Measurements from ENCODE around the gene OPCML. TPM values are rescaled to one million over a fixed set of nuclear protein-coding genes. Genes with fewer than 3 reads are reported as not detected.

Gene OPCML
- total and polyA plus RNA-seq, 5 donors, result 0.14 to 2.8 (median 1.1) TPM

- DNase-seq (no peak), ATAC-seq (no peak)
- intact Hi-C loops (cut with DNase I), result no loop called here
- no peaks in the 10 kb centered on the region for H3K9me3 ChIP-seq (ENCODE audit: control insufficient read depth, low read length)
- whole genome bisulfite sequencing, result 30% methylated on average over 9 of the region's 9 CpGs
- H3K27me3 ChIP-seq (ENCODE audit: control insufficient read depth, insufficient read depth), result no peaks in the 10 kb centered on the region
- no peak overlapping the region for H3K27ac ChIP-seq (ENCODE audit: low read length)
- H3K4me1 ChIP-seq (ENCODE audit: control insufficient read depth, insufficient read depth, low read length), result no peaks in the 10 kb centered on the region
- no peak overlapping the region for H3K4me3 ChIP-seq (ENCODE audit: low read length)
Measured at GRCh38 chr11:132605825-132606570, 926.3 kb downstream of the OPCML start.

GRCh38 chr11:132604431-132604830, 927.9 kb downstream of the OPCML start:
- H3K4me3 ChIP-seq (ENCODE audit: low read length), result no peak overlapping the region
- ATAC-seq (no peak), DNase-seq (no peak)
- no peaks in the 10 kb centered on the region for H3K4me1 ChIP-seq (ENCODE audit: control insufficient read depth, insufficient read depth, low read length)
- H3K27me3 ChIP-seq (ENCODE audit: control insufficient read depth, insufficient read depth), result no peaks in the 10 kb centered on the region
- 69% methylated on average over 2 of the region's 2 CpGs for whole genome bisulfite sequencing
- H3K27ac ChIP-seq (ENCODE audit: low read length), result no peak overlapping the region
- no peaks in the 10 kb centered on the region for H3K9me3 ChIP-seq (ENCODE audit: control insufficient read depth, low read length)
- intact Hi-C loops (cut with DNase I), result no loop called here

GRCh38 chr11:132601875-132602274, 930.4 kb downstream of the OPCML start:
- H3K27me3 ChIP-seq (ENCODE audit: control insufficient read depth, insufficient read depth), result no peaks in the 10 kb centered on the region
- no peaks in the 10 kb centered on the region for H3K9me3 ChIP-seq (ENCODE audit: control insufficient read depth, low read length)
- H3K4me3 ChIP-seq (ENCODE audit: low read length), result no peak overlapping the region
- H3K4me1 ChIP-seq (ENCODE audit: control insufficient read depth, insufficient read depth, low read length), result no peaks in the 10 kb centered on the region
- WGBS, result 53% methylated on average over 2 of the region's 2 CpGs
- intact Hi-C loops (cut with DNase I), result no loop called here
- no peak for DNase-seq
- no peak for ATAC-seq
- no peak overlapping the region for H3K27ac ChIP-seq (ENCODE audit: low read length)

- no peaks in the 10 kb centered on the region for H3K27me3 ChIP-seq (ENCODE audit: control insufficient read depth, insufficient read depth)
- ATAC-seq (peak in 1 of 2 donors; percentile 76), DNase-seq (no peak)
- intact Hi-C loops (cut with DNase I), result no loop called here
- H3K27ac ChIP-seq (ENCODE audit: low read length), result no peak overlapping the region
- no peaks in the 10 kb centered on the region for H3K4me1 ChIP-seq (ENCODE audit: control insufficient read depth, insufficient read depth, low read length)
- H3K9me3 ChIP-seq (ENCODE audit: control insufficient read depth, low read length), result no peaks in the 10 kb centered on the region
- no peak overlapping the region for H3K4me3 ChIP-seq (ENCODE audit: low read length)
- WGBS, result 8% methylated on average over 1 of the region's 1 CpG
Measured at GRCh38 chr11:132595711-132596134, 936.6 kb downstream of the OPCML start.

GRCh38 chr11:132595246-132595645, 937.1 kb downstream of the OPCML start:
- intact Hi-C loops (cut with DNase I), result no loop called here
- no peak for ATAC-seq

GRCh38 chr11:132590986-132591385, 941.3 kb downstream of the OPCML start:
- Histone ChIP-seq H3K9me3 (ENCODE audit: control insufficient read depth, low read length) (no peaks in the 10 kb centered on the region), H3K27ac (ENCODE audit: low read length) (no peak overlapping the region), H3K4me1 (ENCODE audit: control insufficient read depth, insufficient read depth, low read length) (no peaks in the 10 kb centered on the region), H3K27me3 (ENCODE audit: control insufficient read depth, insufficient read depth) (no peaks in the 10 kb centered on the region), H3K4me3 (ENCODE audit: low read length) (no peak overlapping the region)
- intact Hi-C loops (cut with DNase I), result no loop called here
- no peak for ATAC-seq
- DNase-seq, result no peak
- 89% methylated on average over 5 of the region's 5 CpGs for WGBS

More at GRCh38 chr11:132595246-132595645, 937.1 kb downstream of the OPCML start:
- no peaks in the 10 kb centered on the region for H3K27me3 ChIP-seq (ENCODE audit: control insufficient read depth, insufficient read depth)
- H3K9me3 ChIP-seq (ENCODE audit: control insufficient read depth, low read length), result no peaks in the 10 kb centered on the region
- WGBS, result 61% methylated on average over 1 of the region's 1 CpG
- DNase-seq, result no peak
- no peak overlapping the region for H3K4me3 ChIP-seq (ENCODE audit: low read length)
- H3K27ac ChIP-seq (ENCODE audit: low read length), result no peak overlapping the region
- H3K4me1 ChIP-seq (ENCODE audit: control insufficient read depth, insufficient read depth, low read length), result no peaks in the 10 kb centered on the region

- Histone ChIP-seq H3K27ac (ENCODE audit: low read length) (no peak overlapping the region), H3K9me3 (ENCODE audit: control insufficient read depth, low read length) (no peaks in the 10 kb centered on the region), H3K4me1 (ENCODE audit: control insufficient read depth, insufficient read depth, low read length) (no peaks in the 10 kb centered on the region), H3K27me3 (ENCODE audit: control insufficient read depth, insufficient read depth) (no peaks in the 10 kb centered on the region), H3K4me3 (ENCODE audit: low read length) (no peak overlapping the region)
- intact Hi-C loops (cut with DNase I), result no loop called here
- DNase-seq (no peak), ATAC-seq (no peak)
- 75% methylated on average over 7 of the region's 7 CpGs for WGBS
Measured at GRCh38 chr11:132590554-132590953, 941.7 kb downstream of the OPCML start.

GRCh38 chr11:132589791-132590190, 942.5 kb downstream of the OPCML start:
- DNase-seq, result no peak
- no peak for ATAC-seq
- intact Hi-C loops (cut with DNase I), result no loop called here
- H3K4me3 ChIP-seq (ENCODE audit: low read length), result no peak overlapping the region
- no peaks in the 10 kb centered on the region for H3K4me1 ChIP-seq (ENCODE audit: control insufficient read depth, insufficient read depth, low read length)
- WGBS, result 39% methylated on average over 1 of the region's 1 CpG
- H3K27ac ChIP-seq (ENCODE audit: low read length), result no peak overlapping the region
- no peaks in the 10 kb centered on the region for H3K27me3 ChIP-seq (ENCODE audit: control insufficient read depth, insufficient read depth)
- no peaks in the 10 kb centered on the region for H3K9me3 ChIP-seq (ENCODE audit: control insufficient read depth, low read length)

- no peaks in the 10 kb centered on the region for H3K9me3 ChIP-seq (ENCODE audit: control insufficient read depth, low read length)
- no peak for ATAC-seq
Measured at GRCh38 chr11:132588366-132588765, 943.9 kb downstream of the OPCML start.

GRCh38 chr11:132587716-132588115, 944.6 kb downstream of the OPCML start:
- WGBS, result over 99% methylated on average over 2 of the region's 2 CpGs
- ATAC-seq, result no peak
- H3K27me3 ChIP-seq (ENCODE audit: control insufficient read depth, insufficient read depth), result no peaks in the 10 kb centered on the region
- H3K27ac ChIP-seq (ENCODE audit: low read length), result no peak overlapping the region
- H3K9me3 ChIP-seq (ENCODE audit: control insufficient read depth, low read length), result no peaks in the 10 kb centered on the region
- H3K4me3 ChIP-seq (ENCODE audit: low read length), result no peak overlapping the region
- no peak for DNase-seq
- intact Hi-C loops (cut with DNase I), result no loop called here
- H3K4me1 ChIP-seq (ENCODE audit: control insufficient read depth, insufficient read depth, low read length), result no peaks in the 10 kb centered on the region

More at GRCh38 chr11:132588366-132588765, 943.9 kb downstream of the OPCML start:
- Histone ChIP-seq H3K27me3 (ENCODE audit: control insufficient read depth, insufficient read depth) (no peaks in the 10 kb centered on the region), H3K27ac (ENCODE audit: low read length) (no peak overlapping the region), H3K4me1 (ENCODE audit: control insufficient read depth, insufficient read depth, low read length) (no peaks in the 10 kb centered on the region), H3K4me3 (ENCODE audit: low read length) (no peak overlapping the region)
- DNase-seq, result no peak
- intact Hi-C loops (cut with DNase I), result no loop called here

- no peak overlapping the region for H3K27ac ChIP-seq (ENCODE audit: low read length)
- no peaks in the 10 kb centered on the region for H3K27me3 ChIP-seq (ENCODE audit: control insufficient read depth, insufficient read depth)
- intact Hi-C loops (cut with DNase I), result no loop called here
- DNase-seq (no peak), ATAC-seq (no peak)
- 36% methylated on average over 2 of the region's 2 CpGs for WGBS
- no peaks in the 10 kb centered on the region for H3K9me3 ChIP-seq (ENCODE audit: control insufficient read depth, low read length)
- H3K4me3 ChIP-seq (ENCODE audit: low read length), result no peak overlapping the region
- no peaks in the 10 kb centered on the region for H3K4me1 ChIP-seq (ENCODE audit: control insufficient read depth, insufficient read depth, low read length)
Measured at GRCh38 chr11:132586801-132587200, 945.5 kb downstream of the OPCML start.

All from right cardiac atrium (tissue), 5 donors.